ENCODE data around the gene LSM5.

The LSM5 gene

DNA sequence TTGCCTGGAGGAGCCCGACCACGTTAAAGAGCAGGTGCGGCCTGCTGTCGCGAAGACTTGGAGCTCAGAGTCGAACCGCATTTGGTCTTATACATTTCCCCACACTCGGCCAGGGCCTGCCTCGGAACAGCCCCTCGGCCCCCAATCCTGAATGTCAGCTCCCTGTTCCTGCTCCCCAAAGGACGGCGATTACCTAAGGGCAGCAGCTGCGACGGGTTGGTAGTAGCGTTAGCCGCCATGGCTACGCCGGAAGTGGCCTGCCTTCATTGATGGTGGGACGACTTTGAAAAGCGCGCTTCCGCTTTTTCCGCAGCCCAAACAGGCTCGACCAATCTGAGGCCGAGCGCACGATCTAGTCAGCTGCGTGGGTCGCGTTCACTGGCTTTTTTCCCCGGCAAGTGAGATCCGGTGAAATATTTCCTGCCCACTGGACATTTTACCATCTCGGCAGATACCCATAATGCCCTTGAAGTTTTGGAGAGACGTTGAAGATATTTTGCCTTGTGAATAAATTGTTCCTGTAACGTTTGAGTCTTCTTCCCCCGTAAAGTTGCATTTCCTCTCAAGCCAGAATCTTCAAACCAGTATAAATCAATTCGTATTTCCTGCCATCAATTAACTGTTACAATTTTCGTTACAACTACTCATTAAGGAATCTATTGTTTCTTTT lies at the start of gene LSM5:
Gene LSM5 (minus strand): TSS at position 254 of the 670 bp plus-strand sequence. CDS start 15 bp downstream, at position 239.
- Histone ChIP-seq H3K9ac (ENCODE audit: low read depth, low read length) (peak within 1 kb of the TSS; percentile 83), H3K4me3 (ENCODE audit: low read length) (peak within 1 kb of the TSS; percentile 92), H3K27me3 (ENCODE audit: insufficient read depth, low read length) (no peaks in the 10 kb centered on the region), H3K9me3 (ENCODE audit: insufficient read depth, low read depth, low read length) (no peaks in the 10 kb centered on the region), H3K4me1 (ENCODE audit: insufficient read depth, low read length) (no peaks in the 10 kb centered on the region), H3K36me3 (ENCODE audit: insufficient read depth, low read depth, low read length) (peaks cover 35% of the 10 kb centered on the region), H3K27ac (ENCODE audit: low read length) (peak within 1 kb of the TSS; percentile 60)

DNA sequence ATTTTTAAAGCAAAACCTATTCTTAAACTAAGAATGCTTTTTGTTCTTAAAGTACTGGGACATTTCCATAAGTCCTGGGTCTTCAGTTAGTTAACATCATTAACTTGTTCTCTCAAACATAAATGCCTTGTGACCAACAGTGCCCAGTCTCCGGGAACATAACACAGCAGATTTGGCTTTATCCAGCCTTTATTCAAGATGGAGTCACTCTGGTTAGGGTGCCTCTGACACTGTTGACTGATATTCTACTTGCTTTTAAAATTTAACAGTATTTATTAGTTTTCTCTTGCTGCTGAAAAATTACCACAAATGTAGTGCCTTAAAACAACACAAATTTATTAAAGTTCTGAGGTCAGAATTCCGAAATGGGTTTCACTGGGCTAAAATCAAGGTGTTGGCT lies 49.2 kb upstream of the LSM5 start:
- Histone ChIP-seq H3K36me3 (ENCODE audit: insufficient read depth, low read depth, low read length) (peaks cover 13% of the 10 kb centered on the region), H3K9me3 (ENCODE audit: insufficient read depth, low read depth, low read length) (no peaks in the 10 kb centered on the region), H3K4me3 (ENCODE audit: low read length) (no peak overlapping the region), H3K9ac (ENCODE audit: low read depth, low read length) (no peak overlapping the region), H3K27ac (ENCODE audit: low read length) (no peak overlapping the region), H3K27me3 (ENCODE audit: insufficient read depth, low read length) (no peaks in the 10 kb centered on the region), H3K4me1 (ENCODE audit: insufficient read depth, low read length) (peaks cover 4% of the 10 kb centered on the region; the same call in 1 of the 2 replicates)

DNA sequence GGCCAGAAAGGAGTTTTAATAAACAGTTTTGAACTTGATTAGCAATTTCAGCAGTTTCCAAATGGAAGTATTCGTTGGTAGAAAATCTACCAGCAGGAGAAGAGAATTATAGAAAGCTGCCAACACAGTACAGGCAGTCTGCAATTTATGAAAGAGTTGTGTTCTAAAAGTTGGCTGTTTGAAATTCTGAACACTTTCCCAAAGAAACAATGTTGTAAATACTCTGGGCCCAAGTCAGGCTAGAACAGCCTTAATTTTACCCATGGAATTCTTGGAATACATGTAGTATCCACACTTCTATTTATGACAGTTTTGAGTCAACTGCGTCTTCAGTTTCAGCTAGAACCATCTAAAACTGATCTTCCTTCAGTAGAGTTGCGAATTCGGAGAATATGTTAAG lies 47.6 kb upstream of the LSM5 start:
- peaks cover 10% of the 10 kb centered on the region; the same call in 1 of the 2 replicates for H3K4me1 ChIP-seq (ENCODE audit: insufficient read depth, low read length)
- no peaks in the 10 kb centered on the region for H3K27me3 ChIP-seq (ENCODE audit: insufficient read depth, low read length)
- H3K27ac ChIP-seq (ENCODE audit: low read length), result no peak overlapping the region
- H3K36me3 ChIP-seq (ENCODE audit: insufficient read depth, low read depth, low read length), result no peaks in the 10 kb centered on the region
- no peak overlapping the region for H3K9ac ChIP-seq (ENCODE audit: low read depth, low read length)
- H3K9me3 ChIP-seq (ENCODE audit: insufficient read depth, low read depth, low read length), result no peaks in the 10 kb centered on the region
- no peak overlapping the region for H3K4me3 ChIP-seq (ENCODE audit: low read length)

DNA sequence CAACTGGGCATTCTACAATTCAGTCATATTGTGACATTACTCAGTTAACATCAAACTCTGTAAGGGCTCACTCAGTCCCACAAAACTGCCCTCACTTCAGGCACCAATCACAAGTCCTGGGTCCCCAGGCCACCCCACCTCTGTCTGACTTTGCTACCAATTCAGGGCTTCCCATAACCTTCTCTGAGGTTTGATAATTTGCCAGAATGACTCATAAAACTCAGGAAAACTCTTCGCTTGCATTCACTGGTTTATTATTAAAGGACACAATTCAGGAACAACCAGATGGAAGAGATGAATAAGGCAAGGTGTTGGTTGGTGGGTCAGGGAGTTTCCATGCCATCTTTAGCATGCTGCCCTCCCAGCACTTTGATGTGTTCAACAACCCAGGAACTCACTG lies 46.4 kb upstream of the LSM5 start:
- Histone ChIP-seq H3K4me1 (ENCODE audit: insufficient read depth, low read length) (peaks cover 10% of the 10 kb centered on the region; the same call in 1 of the 2 replicates), H3K36me3 (ENCODE audit: insufficient read depth, low read depth, low read length) (no peaks in the 10 kb centered on the region), H3K27me3 (ENCODE audit: insufficient read depth, low read length) (no peaks in the 10 kb centered on the region), H3K4me3 (ENCODE audit: low read length) (no peak overlapping the region), H3K9ac (ENCODE audit: low read depth, low read length) (no peak overlapping the region), H3K27ac (ENCODE audit: low read length) (no peak overlapping the region), H3K9me3 (ENCODE audit: insufficient read depth, low read depth, low read length) (no peaks in the 10 kb centered on the region)

DNA sequence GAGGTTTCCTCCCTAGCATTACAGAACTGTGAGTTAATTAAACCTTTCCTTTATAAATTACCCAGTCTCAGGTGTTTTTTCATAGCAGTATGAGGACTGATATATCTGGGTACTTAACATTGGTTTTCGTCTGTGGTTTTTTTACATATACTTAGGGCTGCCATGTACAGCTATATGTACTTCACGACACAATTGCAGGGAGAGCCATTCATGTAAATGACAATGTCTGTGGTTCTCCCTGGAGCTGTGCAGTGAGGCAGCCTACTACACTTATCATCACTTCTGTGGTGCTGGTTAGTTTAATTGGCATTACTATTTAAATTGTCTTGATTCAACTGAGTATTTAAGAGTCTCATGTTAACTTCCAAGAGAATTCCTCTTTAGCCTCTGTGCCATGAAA lies 45.8 kb upstream of the LSM5 start:
- peaks cover 10% of the 10 kb centered on the region; the same call in 1 of the 2 replicates for H3K4me1 ChIP-seq (ENCODE audit: insufficient read depth, low read length)
- no peaks in the 10 kb centered on the region for H3K9me3 ChIP-seq (ENCODE audit: insufficient read depth, low read depth, low read length)
- no peak overlapping the region for H3K27ac ChIP-seq (ENCODE audit: low read length)
- H3K9ac ChIP-seq (ENCODE audit: low read depth, low read length), result no peak overlapping the region
- no peak overlapping the region for H3K4me3 ChIP-seq (ENCODE audit: low read length)
- H3K27me3 ChIP-seq (ENCODE audit: insufficient read depth, low read length), result no peaks in the 10 kb centered on the region
- H3K36me3 ChIP-seq (ENCODE audit: insufficient read depth, low read depth, low read length), result no peaks in the 10 kb centered on the region

DNA sequence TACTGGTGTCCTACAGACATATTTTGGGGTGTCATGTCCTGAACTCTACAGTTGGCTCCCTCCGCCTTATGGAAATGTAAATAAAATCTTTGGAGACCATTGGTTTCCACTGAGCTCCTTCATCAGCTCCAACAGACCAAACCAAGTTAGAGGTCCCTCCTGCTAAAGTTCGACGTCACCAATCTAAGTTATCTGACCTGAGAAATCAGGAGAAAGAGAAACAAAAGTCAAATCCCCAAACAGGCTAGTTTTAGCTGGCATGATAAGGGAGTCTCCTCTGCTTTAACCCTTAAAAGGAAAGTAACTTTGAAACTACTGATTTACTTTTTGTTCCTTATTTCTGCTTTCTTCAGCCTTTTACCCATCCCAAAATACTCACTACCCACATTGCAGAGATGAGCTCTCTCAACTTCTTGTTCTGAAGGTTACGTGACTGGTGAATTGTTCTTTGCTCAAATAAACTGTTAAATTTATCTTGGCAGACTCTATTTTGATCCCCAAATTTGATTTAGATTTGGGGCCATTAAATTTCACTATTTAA lies 45.1 kb upstream of the LSM5 start:
- Histone ChIP-seq H3K36me3 (ENCODE audit: insufficient read depth, low read depth, low read length) (no peaks in the 10 kb centered on the region), H3K4me1 (ENCODE audit: insufficient read depth, low read length) (peaks cover 10% of the 10 kb centered on the region; the same call in 1 of the 2 replicates), H3K9ac (ENCODE audit: low read depth, low read length) (no peak overlapping the region), H3K27me3 (ENCODE audit: insufficient read depth, low read length) (no peaks in the 10 kb centered on the region), H3K9me3 (ENCODE audit: insufficient read depth, low read depth, low read length) (no peaks in the 10 kb centered on the region), H3K27ac (ENCODE audit: low read length) (no peak overlapping the region), H3K4me3 (ENCODE audit: low read length) (no peak overlapping the region)

DNA sequence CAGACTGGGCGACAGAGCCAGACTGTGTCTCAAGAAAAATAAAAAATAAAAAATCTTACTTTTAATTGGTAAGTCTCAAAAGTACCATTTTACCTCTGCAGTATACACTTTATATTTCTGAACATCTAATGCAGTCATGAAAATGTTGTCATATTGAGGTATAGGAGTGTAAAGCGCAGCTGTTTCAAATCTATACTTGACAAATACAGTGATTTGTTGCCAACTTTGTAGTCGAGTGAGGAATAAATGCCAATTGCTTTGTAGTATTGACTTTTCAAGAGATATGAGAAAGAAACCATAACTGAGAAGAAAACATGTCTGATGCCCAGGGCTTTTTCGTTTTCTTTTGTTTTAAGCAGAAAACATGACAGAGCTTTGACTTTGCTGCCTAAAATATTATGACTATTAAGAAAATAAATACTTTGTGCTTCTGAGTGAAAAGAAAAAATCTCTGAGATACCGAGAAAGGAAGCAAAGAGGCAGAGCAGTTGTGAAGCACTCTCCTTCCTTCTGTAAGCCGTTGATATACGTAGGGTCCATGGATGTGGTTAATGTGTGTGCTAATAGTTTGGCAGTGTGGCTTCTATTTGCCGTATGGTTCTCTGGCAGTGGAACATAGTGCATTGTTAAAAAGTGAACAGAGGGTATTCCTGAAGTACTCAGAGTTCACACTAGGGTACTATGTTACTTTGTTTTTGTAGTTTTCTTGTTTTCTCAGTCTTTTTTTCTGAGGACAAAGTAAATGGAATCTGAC lies 43.3 kb upstream of the LSM5 start:
- no peaks in the 10 kb centered on the region for H3K36me3 ChIP-seq (ENCODE audit: insufficient read depth, low read depth, low read length)
- no peaks in the 10 kb centered on the region for H3K9me3 ChIP-seq (ENCODE audit: insufficient read depth, low read depth, low read length)
- no peak overlapping the region for H3K27ac ChIP-seq (ENCODE audit: low read length)
- H3K4me1 ChIP-seq (ENCODE audit: insufficient read depth, low read length), result peaks cover 10% of the 10 kb centered on the region; the same call in 1 of the 2 replicates
- no peak overlapping the region for H3K4me3 ChIP-seq (ENCODE audit: low read length)
- no peaks in the 10 kb centered on the region for H3K27me3 ChIP-seq (ENCODE audit: insufficient read depth, low read length)
- H3K9ac ChIP-seq (ENCODE audit: low read depth, low read length), result no peak overlapping the region; the same call in 1 of the 2 replicates

DNA sequence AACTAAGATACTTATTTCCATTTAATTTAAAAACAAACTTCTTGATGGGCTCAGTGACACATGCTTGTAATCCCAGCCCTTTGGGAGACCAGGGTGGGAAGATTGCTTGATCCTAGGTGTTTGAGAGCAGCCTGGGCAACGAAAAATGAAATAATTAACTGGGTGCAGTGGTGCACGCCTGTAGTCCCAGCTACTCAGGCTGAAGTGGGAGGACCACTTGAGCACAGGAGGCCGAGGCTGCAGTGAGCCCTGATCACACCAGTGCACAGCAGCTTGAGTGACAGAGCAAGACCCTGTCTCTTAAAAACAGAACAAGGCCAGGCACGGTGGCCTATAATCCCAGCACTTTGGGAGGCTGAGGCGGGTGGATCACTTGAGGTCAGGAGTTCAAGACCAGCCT lies 42.5 kb upstream of the LSM5 start:
- no peak overlapping the region for H3K4me3 ChIP-seq (ENCODE audit: low read length)

DNA sequence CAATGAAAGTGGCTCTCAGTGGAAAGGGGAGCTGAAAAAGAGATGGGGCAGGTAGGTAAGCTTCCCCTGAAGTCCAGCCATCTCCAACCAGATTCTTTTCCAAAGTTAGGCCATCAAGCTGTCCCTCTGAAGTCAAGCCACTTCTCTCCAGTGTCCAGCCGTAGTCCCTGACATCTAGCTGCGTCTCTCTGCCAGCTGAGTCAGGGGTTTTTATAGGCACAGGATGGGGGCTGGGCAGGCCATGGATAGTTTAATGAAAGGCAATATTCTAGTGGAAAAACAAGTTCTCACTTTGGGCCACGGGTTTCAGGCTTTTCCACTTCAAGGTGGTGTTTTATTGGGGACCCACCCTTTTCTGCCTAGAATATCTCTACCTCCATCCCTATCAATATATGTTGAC lies 41.9 kb upstream of the LSM5 start:
- Histone ChIP-seq H3K27me3 (ENCODE audit: insufficient read depth, low read length) (no peaks in the 10 kb centered on the region), H3K27ac (ENCODE audit: low read length) (no peak overlapping the region), H3K36me3 (ENCODE audit: insufficient read depth, low read depth, low read length) (no peaks in the 10 kb centered on the region), H3K9ac (ENCODE audit: low read depth, low read length) (no peak overlapping the region), H3K4me3 (ENCODE audit: low read length) (no peak overlapping the region), H3K4me1 (ENCODE audit: insufficient read depth, low read length) (peaks cover 21% of the 10 kb centered on the region; the same call in 1 of the 2 replicates), H3K9me3 (ENCODE audit: insufficient read depth, low read depth, low read length) (no peaks in the 10 kb centered on the region)

More for the DNA sequence above, 42.5 kb upstream of the LSM5 start:
- no peak overlapping the region for H3K27ac ChIP-seq (ENCODE audit: low read length)
- peaks cover 16% of the 10 kb centered on the region; the same call in 1 of the 2 replicates for H3K4me1 ChIP-seq (ENCODE audit: insufficient read depth, low read length)
- no peaks in the 10 kb centered on the region for H3K27me3 ChIP-seq (ENCODE audit: insufficient read depth, low read length)
- H3K9ac ChIP-seq (ENCODE audit: low read depth, low read length), result no peak overlapping the region
- no peaks in the 10 kb centered on the region for H3K9me3 ChIP-seq (ENCODE audit: insufficient read depth, low read depth, low read length)
- H3K36me3 ChIP-seq (ENCODE audit: insufficient read depth, low read depth, low read length), result no peaks in the 10 kb centered on the region

DNA sequence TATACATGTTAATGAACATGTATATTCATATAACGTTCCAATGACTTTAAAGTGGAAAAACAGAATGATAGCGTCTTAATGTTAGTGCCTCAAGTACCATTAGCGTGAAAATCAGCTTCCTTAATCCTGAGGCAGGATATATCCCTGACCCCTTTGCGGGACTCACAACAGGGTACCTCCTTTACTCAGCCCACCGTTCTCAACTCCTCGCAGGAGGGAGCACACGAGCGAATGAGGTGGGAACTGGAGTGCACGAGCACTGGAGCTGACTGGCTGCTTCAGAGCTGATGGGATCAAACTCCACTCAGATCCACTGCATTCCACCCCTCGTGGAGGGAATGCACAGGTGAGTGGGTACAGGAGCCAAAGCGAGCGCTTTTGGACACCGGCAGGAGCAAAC lies 41.2 kb upstream of the LSM5 start:
- Histone ChIP-seq H3K36me3 (ENCODE audit: insufficient read depth, low read depth, low read length) (no peaks in the 10 kb centered on the region), H3K27ac (ENCODE audit: low read length) (no peak overlapping the region), H3K4me3 (ENCODE audit: low read length) (no peak overlapping the region), H3K4me1 (ENCODE audit: insufficient read depth, low read length) (peaks cover 21% of the 10 kb centered on the region; the same call in 1 of the 2 replicates), H3K27me3 (ENCODE audit: insufficient read depth, low read length) (no peaks in the 10 kb centered on the region), H3K9ac (ENCODE audit: low read depth, low read length) (no peak overlapping the region), H3K9me3 (ENCODE audit: insufficient read depth, low read depth, low read length) (no peaks in the 10 kb centered on the region)

DNA sequence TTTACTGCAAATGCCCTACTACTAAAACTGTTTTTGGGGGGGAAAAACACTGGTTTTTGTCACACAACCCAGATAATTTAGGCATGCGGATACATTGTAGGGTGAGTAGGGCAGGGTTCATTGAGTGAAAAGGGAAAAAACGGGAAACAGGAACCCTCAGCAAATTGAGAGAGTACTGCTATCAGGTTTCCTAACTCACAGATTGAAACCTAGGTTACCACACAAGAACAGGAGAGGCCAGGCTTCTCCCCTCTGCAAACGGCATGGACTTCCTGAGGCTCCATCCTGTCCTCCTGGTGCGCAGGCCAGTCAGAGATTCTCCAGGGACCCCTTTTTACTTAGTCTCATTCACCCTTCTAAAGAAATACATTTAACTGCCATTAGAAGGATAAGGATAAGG lies 35.7 kb upstream of the LSM5 start:
- H3K4me1 ChIP-seq (ENCODE audit: insufficient read depth, low read length), result peaks cover 27% of the 10 kb centered on the region; the same call in 1 of the 2 replicates
- H3K36me3 ChIP-seq (ENCODE audit: insufficient read depth, low read depth, low read length), result peaks cover 8% of the 10 kb centered on the region

More for the DNA sequence above, 35.7 kb upstream of the LSM5 start:
- no peak overlapping the region for H3K27ac ChIP-seq (ENCODE audit: low read length)
- no peaks in the 10 kb centered on the region for H3K27me3 ChIP-seq (ENCODE audit: insufficient read depth, low read length)
- no peak overlapping the region for H3K9ac ChIP-seq (ENCODE audit: low read depth, low read length)
- H3K4me3 ChIP-seq (ENCODE audit: low read length), result no peak overlapping the region
- H3K9me3 ChIP-seq (ENCODE audit: insufficient read depth, low read depth, low read length), result peaks cover 19% of the 10 kb centered on the region
